DMS53 treated with DMSO at 0.1 percent for 48 hours (cell line): ENCODE measurements around the gene CRTAC1.
"Not testable (repeated sequence)": the region's sequence is repeated elsewhere in the genome, so short reads cannot be mapped to it uniquely, and the experiment has no call there.

Experiments used
- DNase-seq: peaks from one replicate; lab custom pipeline; 2025; ENCODE audit not compliant: unreplicated experiment; lab: John Stamatoyannopoulos, UW

CRTAC1 gene

GRCh38 chr10:97849103-97849686, 181.2 kb downstream of the CRTAC1 start:
- peak; percentile 99 for DNase-seq

DNA sequence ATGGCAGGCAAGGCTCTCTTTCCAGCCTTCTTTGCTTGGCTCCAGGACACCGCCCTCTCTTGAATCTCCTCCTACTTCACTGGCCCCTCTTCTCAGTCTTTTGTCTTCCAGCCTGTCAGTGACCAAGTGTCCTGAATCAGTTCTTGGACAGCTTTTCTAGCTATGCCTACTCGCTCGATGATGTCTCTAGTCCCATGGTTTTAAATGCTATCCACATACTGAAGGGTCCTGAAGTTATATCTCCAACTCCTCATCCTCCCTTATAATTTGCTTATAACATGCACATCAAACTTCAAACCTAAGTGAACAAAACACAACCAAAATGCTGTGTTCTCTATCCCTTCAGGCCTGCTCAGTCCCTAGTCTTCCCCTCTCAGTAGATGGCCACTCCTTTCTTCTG, 185.7 kb downstream of the CRTAC1 start:
- no peak for DNase-seq

DNA sequence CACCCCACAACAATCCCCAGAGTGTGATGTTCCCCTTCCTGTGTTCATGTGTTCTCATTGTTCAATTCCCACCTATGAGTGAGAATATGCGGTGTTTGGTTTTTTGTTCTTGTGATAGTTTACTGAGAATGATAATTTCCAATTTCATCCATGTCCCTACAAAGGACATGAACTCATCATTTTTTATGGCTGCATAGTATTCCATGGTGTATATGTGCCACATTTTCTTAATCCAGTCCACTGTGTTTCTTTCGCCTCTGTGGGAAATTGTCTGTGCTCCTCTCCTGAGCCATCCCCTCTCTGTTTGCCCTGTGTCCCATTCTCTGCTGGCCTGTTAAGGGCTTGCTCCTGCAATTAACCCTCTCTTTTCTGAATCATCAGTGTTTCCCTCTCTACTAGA, 186.4 kb downstream of the CRTAC1 start:
- not testable (repeated sequence) for DNase-seq

DNA sequence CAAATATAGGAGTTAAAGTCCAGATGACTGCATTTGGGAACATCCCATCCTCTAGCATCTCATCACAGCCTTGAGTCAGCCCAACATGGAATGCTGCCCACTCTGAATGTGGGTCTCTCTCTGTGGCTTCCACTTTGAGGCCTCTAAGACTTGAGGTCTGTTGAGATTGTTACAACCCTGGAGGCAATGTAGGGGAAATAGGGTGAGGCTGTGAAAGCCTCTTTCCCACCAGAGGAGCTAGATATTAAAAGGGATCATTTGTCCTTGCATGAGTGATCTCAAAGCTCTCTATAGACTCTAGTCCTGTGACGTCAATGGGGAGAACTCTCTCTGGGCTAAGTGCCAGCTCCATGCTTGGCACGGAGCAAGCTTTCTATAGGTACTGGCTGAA, 187.1 kb downstream of the CRTAC1 start:
- DNase-seq = peak; percentile 100

DNA sequence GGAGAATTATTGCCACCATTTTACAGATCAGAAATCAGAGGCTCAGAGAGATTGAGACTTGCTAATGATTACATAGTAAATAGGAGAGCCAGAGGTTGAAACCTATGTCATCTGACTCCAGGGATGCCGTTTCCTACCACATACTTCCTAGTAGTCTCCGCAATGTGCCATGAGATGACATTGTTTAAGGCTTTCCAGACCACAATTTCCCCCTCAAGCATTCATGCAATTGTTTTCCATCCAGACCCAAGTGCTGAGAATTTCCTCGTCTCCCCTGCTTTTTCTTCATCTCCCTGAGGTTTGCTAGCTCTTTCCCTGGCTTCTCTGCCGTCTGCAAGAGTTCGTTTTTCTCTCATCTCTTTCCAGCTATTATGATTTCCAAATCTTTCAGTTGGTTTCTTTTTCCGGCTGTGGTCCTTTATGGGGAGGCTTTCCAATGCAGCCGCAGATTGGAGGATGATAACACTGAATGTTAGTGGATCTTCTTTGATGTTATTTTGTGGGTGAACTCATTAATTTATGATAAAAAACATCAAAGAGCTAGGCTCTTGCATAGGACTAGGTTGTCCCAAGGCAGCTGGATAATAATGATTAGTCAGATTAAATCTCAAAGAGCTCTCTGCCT, 187.7 kb downstream of the CRTAC1 start:
- peak; percentile 84 for DNase-seq

GRCh38 chr10:97842114-97842513, 188.3 kb downstream of the CRTAC1 start:
- not testable (repeated sequence) for DNase-seq

DNA sequence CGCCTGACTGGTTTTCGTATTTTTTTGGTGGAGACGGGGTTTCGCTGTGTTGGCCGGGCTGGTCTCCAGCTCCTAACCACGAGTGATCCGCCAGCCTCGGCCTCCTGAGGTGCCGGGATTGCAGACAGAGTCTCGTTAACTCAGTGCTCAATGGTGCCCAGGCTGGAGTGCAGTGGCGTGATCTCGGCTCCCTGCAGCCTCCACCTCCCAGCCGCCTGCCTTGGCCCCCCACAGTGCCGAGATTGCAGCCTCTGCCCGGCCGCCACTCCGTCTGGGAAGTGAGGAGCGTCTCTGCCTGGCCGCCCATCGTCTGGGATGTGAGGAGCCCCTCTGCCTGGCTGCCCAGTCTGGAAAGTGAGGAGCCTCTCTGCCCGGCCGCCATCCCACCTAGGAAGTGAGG, 189.3 kb downstream of the CRTAC1 start:
- DNase-seq = not testable (repeated sequence)

- DNase-seq = no peak
Measured at GRCh38 chr10:97838091-97838490, 192.3 kb downstream of the CRTAC1 start.

DNA sequence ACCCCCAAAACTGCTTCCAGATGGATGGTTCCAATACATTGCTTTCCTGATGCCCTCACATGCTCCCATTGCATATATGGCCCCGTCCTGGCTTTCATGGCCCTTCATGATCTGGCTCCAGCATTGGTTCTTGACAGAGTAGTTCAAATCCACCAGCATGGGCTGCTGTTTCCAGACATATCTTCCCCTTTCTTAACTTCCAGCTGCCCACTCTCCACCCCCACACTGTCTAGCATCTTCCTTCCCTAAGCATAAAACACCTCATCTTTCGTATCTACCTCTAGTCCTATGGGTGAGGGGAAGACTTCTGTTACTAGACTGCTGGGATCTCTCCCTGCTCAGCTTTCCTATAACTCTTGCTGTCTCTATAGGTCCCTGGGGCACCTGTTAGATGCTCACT, 194.0 kb downstream of the CRTAC1 start:
- DNase-seq = no peak

- no peak for DNase-seq
Measured at GRCh38 chr10:97831259-97831658, 199.2 kb downstream of the CRTAC1 start.

DNA sequence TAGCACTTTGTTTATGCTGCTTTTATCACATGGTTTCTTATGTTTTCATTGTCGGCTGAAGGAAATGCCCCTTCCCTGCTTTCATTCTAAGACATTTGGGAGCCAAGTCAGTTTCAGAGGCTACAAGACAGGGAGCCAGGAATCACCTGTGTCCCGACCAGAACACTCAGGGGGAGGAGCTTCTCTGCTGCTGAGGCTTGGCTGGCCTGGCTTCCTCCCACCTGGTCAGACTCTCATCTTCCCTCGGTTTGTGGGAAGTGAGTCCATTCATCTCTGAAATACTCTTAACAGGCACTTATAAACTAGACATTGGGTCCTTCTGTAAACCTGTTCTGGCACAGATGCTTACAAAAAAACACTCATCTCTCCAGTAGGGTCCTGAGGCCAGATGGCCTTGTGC, 200.4 kb downstream of the CRTAC1 start:
- DNase-seq = peak; percentile 89

GRCh38 chr10:97828721-97829120, 201.7 kb downstream of the CRTAC1 start:
- DNase-seq = no peak

- no peak for DNase-seq
Measured at GRCh38 chr10:97827702-97828291, 202.6 kb downstream of the CRTAC1 start.

DNA sequence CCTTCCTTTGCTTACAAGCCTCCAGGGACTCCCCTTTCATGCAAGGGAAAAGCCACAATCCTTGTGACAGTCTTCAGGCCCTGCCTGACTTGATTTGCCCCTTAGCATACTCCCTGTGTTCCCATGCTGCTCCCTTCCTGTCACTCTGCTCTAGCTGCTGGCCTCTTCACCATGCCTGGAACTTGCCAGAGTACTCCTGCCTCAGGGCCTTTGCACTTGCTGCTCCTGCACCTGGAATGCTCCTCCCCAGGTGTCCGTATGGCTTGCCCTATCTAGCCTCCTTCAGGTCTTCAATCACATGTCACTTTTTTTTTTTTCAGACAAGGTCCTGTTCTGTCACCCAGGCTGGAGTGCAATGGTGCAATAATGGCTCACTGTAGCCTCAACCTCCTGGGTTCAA, 203.5 kb downstream of the CRTAC1 start:
- DNase-seq = no peak

DNA sequence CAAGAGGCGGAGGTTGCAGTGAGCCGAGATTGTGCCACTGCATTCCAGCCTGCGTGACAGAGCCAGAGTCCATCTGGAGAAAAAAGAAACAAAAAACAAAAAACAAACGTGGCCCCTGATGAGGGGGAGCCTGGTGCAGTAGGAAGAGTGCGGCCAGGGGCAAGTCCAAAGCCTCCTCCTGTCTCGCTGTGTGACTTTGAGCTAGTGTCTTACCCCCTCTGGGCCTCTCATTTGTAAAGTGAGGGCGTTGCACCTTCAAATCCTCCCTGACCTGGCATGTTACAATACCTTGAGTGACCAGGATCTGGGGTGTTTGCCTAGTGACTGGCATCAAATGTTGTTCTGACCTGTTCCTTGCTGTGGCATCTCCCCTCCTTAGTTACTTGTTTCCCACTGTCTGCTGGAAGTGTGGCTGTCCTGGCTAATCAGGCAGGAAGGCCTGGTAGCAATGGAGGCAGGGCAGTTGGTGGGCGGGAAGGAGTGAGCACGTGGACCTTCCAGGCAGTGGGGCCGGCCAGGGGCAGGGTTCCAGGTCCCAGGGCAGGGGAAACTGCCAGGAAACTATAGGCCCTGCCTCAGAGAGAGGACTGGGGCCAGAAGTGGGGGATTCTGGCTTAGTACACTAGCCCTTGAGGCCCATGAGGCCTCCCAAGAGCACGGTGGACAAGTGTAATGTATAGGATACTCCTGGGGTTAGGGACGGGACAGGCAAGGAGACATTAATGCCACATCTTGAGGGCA, 205.2 kb downstream of the CRTAC1 start:
- no peak for DNase-seq

- DNase-seq = no peak
Measured at GRCh38 chr10:97823734-97824133, 206.7 kb downstream of the CRTAC1 start.

DNA sequence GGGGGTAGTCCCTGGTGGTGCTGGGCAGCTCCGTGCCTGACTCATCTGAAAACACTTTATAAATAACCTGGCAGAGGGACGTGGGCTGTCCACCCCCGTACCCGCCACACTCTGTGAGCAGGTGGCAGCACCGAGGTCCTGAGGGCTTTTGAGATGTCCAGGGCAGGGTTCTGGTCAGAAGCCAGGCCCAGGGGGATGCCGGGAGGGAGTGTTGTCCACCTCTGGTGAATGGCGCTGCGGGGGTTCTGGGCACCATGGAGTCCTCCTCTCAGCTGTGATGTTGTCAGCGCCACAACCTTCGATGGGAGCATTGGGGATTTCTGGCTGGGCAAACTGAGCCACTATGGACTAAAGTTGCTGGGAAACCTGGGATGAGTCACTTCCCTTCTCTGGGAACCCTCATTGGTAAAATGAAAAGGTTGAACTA, 208.1 kb downstream of the CRTAC1 start:
- peak; percentile 63 for DNase-seq

- no peak for DNase-seq
Measured at GRCh38 chr10:97821308-97822038, 208.9 kb downstream of the CRTAC1 start.

- no peak for DNase-seq
Measured at GRCh38 chr10:97820096-97820704, 210.2 kb downstream of the CRTAC1 start.

DNA sequence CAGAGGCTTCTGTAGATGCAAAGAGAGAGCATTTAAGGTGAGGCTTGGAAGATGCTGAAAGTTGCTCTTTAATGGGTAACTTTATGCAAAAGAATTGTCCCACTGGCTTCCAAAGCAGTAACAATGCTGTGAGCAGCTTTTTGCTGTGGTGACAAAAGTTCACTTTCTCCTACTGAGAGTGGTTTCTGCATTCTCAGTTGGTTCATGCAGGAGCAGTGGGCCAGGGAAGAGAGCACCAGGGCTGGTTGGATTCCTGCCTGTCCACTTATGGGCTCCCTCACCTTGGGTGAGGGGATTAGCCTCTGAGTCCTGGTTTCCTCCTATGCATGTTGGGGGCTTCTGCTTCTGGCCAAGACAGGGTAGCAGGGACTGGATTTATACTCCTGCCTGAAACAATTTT, 211.8 kb downstream of the CRTAC1 start:
- DNase-seq = no peak

DNA sequence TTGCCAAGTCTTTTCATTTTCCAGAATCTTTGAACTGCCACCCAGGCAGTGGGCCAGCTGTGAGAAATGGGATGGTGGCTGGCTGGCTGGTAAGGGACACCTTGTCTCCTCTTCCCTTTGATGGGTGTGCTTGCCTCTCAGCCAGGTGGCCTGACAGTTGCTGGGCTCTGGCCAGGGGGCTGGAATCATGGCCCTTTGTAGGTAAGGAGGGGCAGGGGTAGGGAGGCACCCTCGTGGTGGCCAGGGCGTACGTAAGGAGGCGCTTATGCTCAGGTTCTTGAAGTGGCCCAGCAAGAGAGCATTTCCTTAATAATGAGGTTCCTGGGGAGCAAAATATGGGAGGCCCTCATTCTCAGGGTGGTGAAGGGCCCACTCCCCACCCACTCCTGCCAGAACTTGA, 213.8 kb downstream of the CRTAC1 start:
- DNase-seq = no peak
